ENCODE results near the gene IL18RAP.

The IL18RAP gene

GRCh38 chr2:102423368-102423767 is 408 bp downstream of the IL18RAP start:
- no peak for DNase-seq

- DNase-seq = no peak
Measured at GRCh38 chr2:102424754-102425153, 1.8 kb downstream of the IL18RAP start.

- no peak for DNase-seq
Measured at GRCh38 chr2:102425441-102426132, 2.6 kb downstream of the IL18RAP start.

- DNase-seq = no peak
Measured at GRCh38 chr2:102427249-102427648, 4.3 kb downstream of the IL18RAP start.

GRCh38 chr2:102428573-102428972 is 5.6 kb downstream of the IL18RAP start:
- DNase-seq = no peak

GRCh38 chr2:102432386-102432785 is 9.4 kb downstream of the IL18RAP start:
- no peak for DNase-seq

- DNase-seq = no peak
Measured at GRCh38 chr2:102433973-102434654, 11.2 kb downstream of the IL18RAP start.

- no peak for DNase-seq
Measured at GRCh38 chr2:102434655-102435381, 11.9 kb downstream of the IL18RAP start.

GRCh38 chr2:102435741-102436140 is 12.8 kb downstream of the IL18RAP start:
- DNase-seq = no peak

GRCh38 chr2:102436323-102436722 is 13.4 kb downstream of the IL18RAP start:
- no peak for DNase-seq

GRCh38 chr2:102437122-102437521 is 14.2 kb downstream of the IL18RAP start:
- no peak for DNase-seq

- DNase-seq = no peak
Measured at GRCh38 chr2:102438111-102438510, 15.2 kb downstream of the IL18RAP start.

- no peak for DNase-seq
Measured at GRCh38 chr2:102438578-102438977, 15.6 kb downstream of the IL18RAP start.

GRCh38 chr2:102439065-102439695 is 16.2 kb downstream of the IL18RAP start:
- DNase-seq = no peak

- peak; percentile 9 to 59 for DNase-seq
Measured at GRCh38 chr2:102442967-102443828, 20.2 kb downstream of the IL18RAP start.

GRCh38 chr2:102444233-102444632 is 21.3 kb downstream of the IL18RAP start:
- no peak for DNase-seq

GRCh38 chr2:102446936-102447335 is 24.0 kb downstream of the IL18RAP start:
- no peak for DNase-seq

GRCh38 chr2:102449370-102449974 is 26.5 kb downstream of the IL18RAP start:
- DNase-seq = peak; percentile 18 to 48

GRCh38 chr2:102451968-102452367 is 29.0 kb downstream of the IL18RAP start:
- DNase-seq = peak; percentile 2 to 25

- DNase-seq = no peak
Measured at GRCh38 chr2:102453501-102453900, 30.5 kb downstream of the IL18RAP start.

- no peak for DNase-seq
Measured at GRCh38 chr2:102455061-102455670, 32.2 kb downstream of the IL18RAP start.

GRCh38 chr2:102460467-102460866 is 37.5 kb downstream of the IL18RAP start:
- DNase-seq = no peak
